ENCODE data around the gene PDXK. TPM values are rescaled to one million over a fixed set of nuclear protein-coding genes. Genes with fewer than 3 reads are reported as not detected.

The PDXK gene
- total and polyA plus RNA-seq, 9 of the 15 experiments (the other 6 are each of a cell fraction or from before 2014, with no cell fraction given) = 5.6 to 162 (median 76.5) TPM

DNA sequence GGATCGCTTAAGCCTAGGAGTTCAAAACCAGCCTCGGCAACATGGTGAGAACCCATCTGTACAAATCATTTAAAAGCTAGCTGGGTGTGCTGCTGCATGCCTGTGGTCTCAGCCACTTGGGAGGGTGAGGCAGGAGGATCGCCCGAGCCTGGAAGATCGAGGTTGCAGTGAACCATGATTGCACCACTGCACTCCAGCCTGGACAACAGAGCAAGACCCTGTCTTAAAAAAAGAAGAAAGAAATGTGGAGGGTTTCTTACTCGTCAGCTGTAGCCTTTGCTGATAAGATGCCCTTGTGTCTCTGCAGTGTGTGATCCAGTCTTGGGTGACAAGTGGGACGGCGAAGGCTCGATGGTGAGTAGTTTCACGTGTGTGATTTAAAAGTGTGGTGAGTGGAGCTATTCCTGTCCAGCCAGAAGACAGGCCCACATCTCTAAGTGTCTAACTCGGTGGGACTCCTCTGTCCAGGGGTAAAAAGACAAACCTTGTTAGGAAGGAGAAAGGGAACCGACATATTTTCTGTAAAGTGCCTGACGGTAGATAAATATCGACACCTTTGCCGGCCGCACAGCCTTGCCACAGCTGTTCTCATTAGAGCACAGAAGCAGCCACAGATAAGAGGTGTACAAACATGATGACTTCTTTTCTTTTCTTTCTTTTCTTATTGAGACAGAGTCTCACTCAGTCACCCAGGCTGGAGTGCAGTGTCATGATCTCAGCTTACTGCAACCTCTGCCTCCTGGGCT, 27.0 kb downstream of the PDXK start (continued):
- no peak for TF ChIP-seq BRD4 (IDR thresholded peaks at IDR 0.05)
- peak; percentile 79 for TF ChIP-seq CBFA2T3 (IDR thresholded peaks at IDR 0.05)
- TF ChIP-seq STAT5A (IDR thresholded peaks at IDR 0.05; ENCODE audit: borderline replicate concordance, low read length) = 0 out of 2 replicates have a peak, but pooled peaks have one; percentile 23
- TF ChIP-seq CXXC5 (CRISPR knock-in tag; IDR thresholded peaks at IDR 0.05) = peak; percentile 64
- TF ChIP-seq ZNF121 (CRISPR knock-in tag; conservative IDR thresholded peaks at IDR 0.05) = peak; percentile 100
- TF ChIP-seq MTA2 (IDR thresholded peaks at IDR 0.05; ENCODE audit: low read depth) = 0 out of 2 replicates have a peak, but pooled peaks have one; percentile 36
- TF ChIP-seq ZEB2 (IDR thresholded peaks at IDR 0.05) = peak; percentile 14; the same call in 1 of the 2 replicates
- TF ChIP-seq DPF2 (IDR thresholded peaks at IDR 0.05) = peak; percentile 61
- TF ChIP-seq ZNF778 (CRISPR knock-in tag; IDR thresholded peaks at IDR 0.05) = no peak
- peak; percentile 23; the same call in 1 of the 2 replicates for TF ChIP-seq POLR2AphosphoS5 (IDR thresholded peaks at IDR 0.05; ENCODE audit: control insufficient read depth, insufficient read depth, low read depth, low read length)
- TF ChIP-seq DACH1 (IDR thresholded peaks at IDR 0.05; ENCODE audit: partially characterized antibody) = peak; percentile 25
- TF ChIP-seq ADNP (tag; IDR thresholded peaks at IDR 0.05) = peak; percentile 25; the same call in 1 of the 2 replicates
- no peak for TF ChIP-seq MAZ (CRISPR knock-in tag; conservative IDR thresholded peaks at IDR 0.05 in 1 of 2, IDR thresholded peaks at IDR 0.05 in 1 of 2)
- TF ChIP-seq MAFG (tag; conservative IDR thresholded peaks at IDR 0.05) = peak; percentile 37; the same call in 1 of the 2 replicates
- peak; percentile 40; the same call in 1 of the 2 replicates for TF ChIP-seq TEAD4 (IDR thresholded peaks at IDR 0.05; ENCODE audit: low read length)
- TF ChIP-seq TEAD4 (CRISPR knock-in tag; IDR thresholded peaks at IDR 0.05; ENCODE audit: borderline replicate concordance) = no peak
- no peak for TF ChIP-seq STAT6 (CRISPR knock-in tag; IDR thresholded peaks at IDR 0.05)

All from K562 (cell line).